BLaER1 treated with 17β-estradiol and CSF1 and Interleukin-3, amounts not matched to agents 10 nM and 100 nM (cell line): Measurements from ENCODE around the gene ELAPOR1.
A peak's percentile ranks its signal among the peaks of the same experiment; 100 is the strongest.

ENCODE experiments used
- H3K27ac ChIP-seq, 11 experiments: shearing (Covaris generic); formaldehyde crosslinking; 2 replicates each; pipeline ENCODE4 v1.8.1; 2022
- H3K27me3 ChIP-seq, 11 experiments: shearing (Covaris generic); formaldehyde crosslinking; 2 replicates each; pipeline ENCODE4 v1.8.1; 2022
- H3K36me3 ChIP-seq, 11 experiments: shearing (Covaris generic); formaldehyde crosslinking; 2 replicates each; pipeline ENCODE4 v1.8.1; 2022
- H3K4me1 ChIP-seq, 10 experiments: shearing (Covaris generic); formaldehyde crosslinking; 2 replicates each; pipeline ENCODE4 v1.8.1; 2022
- H3K4me2 ChIP-seq, 11 experiments: shearing (Covaris generic); formaldehyde crosslinking; 2 replicates each; pipeline ENCODE4 v1.8.1; 2022
- H3K4me3 ChIP-seq, 10 experiments: shearing (Covaris generic); formaldehyde crosslinking; 2 replicates each; pipeline ENCODE4 v1.8.1; 2022
- H3K9ac ChIP-seq, 11 experiments: shearing (Covaris generic); formaldehyde crosslinking; 2 replicates each; pipeline ENCODE4 v1.8.1; 2022
- H3K9me3 ChIP-seq, 11 experiments: shearing (Covaris generic); formaldehyde crosslinking; replicated peaks in 1 of 11; 2 replicates each; pipeline ENCODE4 v1.8.1; 2022
- H4K20me1 ChIP-seq, 11 experiments: shearing (Covaris generic); formaldehyde crosslinking; 2 replicates each; pipeline ENCODE4 v1.8.1; 2022
- Cebpa-rat ChIP-seq, 11 experiments: shearing (Covaris generic); IDR thresholded peaks; 2 replicates each; pipeline ENCODE4 v1.8.1; 2022

ELAPOR1 gene, protein sequence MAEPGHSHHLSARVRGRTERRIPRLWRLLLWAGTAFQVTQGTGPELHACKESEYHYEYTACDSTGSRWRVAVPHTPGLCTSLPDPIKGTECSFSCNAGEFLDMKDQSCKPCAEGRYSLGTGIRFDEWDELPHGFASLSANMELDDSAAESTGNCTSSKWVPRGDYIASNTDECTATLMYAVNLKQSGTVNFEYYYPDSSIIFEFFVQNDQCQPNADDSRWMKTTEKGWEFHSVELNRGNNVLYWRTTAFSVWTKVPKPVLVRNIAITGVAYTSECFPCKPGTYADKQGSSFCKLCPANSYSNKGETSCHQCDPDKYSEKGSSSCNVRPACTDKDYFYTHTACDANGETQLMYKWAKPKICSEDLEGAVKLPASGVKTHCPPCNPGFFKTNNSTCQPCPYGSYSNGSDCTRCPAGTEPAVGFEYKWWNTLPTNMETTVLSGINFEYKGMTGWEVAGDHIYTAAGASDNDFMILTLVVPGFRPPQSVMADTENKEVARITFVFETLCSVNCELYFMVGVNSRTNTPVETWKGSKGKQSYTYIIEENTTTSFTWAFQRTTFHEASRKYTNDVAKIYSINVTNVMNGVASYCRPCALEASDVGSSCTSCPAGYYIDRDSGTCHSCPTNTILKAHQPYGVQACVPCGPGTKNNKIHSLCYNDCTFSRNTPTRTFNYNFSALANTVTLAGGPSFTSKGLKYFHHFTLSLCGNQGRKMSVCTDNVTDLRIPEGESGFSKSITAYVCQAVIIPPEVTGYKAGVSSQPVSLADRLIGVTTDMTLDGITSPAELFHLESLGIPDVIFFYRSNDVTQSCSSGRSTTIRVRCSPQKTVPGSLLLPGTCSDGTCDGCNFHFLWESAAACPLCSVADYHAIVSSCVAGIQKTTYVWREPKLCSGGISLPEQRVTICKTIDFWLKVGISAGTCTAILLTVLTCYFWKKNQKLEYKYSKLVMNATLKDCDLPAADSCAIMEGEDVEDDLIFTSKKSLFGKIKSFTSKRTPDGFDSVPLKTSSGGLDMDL

DNA sequence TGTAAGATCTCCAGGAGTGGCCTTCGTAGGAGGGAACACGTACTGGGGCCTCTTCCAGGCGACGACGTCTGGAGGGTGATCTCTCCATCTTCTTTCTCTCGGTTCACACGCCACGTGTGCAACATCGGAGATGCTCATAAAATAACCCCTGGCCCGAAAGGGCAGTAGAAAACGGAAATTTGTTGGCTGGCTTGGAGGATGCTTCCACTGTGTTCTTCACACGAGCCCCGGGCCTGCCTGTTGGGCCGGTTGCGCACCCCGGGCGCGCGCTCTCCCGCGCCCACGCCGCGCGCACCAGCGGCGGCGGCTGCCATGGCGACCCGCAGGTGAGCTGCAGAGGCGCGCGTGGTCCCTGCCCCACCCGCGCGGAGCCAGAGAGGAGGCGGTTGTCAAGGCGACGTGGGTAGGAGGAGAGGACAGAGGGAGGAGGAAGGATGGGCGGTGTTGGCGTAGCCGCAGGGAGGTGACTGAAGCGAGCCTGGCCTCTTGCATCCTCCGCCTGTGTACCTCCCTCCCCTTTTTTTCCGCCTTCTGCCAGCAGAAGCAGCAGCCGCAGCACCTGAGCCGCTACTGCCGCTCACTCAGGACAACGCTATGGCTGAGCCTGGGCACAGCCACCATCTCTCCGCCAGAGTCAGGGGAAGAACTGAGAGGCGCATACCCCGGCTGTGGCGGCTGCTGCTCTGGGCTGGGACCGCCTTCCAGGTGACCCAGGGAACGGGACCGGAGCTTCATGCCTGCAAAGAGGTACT is at the start of gene ELAPOR1:
Gene ELAPOR1 (plus strand): TSS at position 526 of the 752 bp plus-strand sequence. CDS start 69 bp downstream, at position 595.
- no peak for TF ChIP-seq Cebpa-rat (IDR thresholded peaks at IDR 0.05)
- Histone ChIP-seq H3K9me3 (no peaks in the 10 kb centered on the region), H3K4me1 (peaks cover 27 to 32% (median 30%) of the 10 kb centered on the region in 10 experiments; a peak in 19 of 20 replicates), H3K27ac (no peak within 1 kb of the TSS), H3K9ac (peak within 1 kb of the TSS in 4 of 11 experiments; percentile 4 to 69 (median 34); a peak in 6 of 22 replicates), H4K20me1 (peaks cover 0 to 13% (median 0%) of the 10 kb centered on the region in 11 experiments; a peak in 9 of 22 replicates), H3K4me2 (peak within 1 kb of the TSS; percentile 64 to 90 (median 82)), H3K4me3 (peak within 1 kb of the TSS; percentile 40 to 67 (median 50)), H3K36me3 (no peaks in the 10 kb centered on the region), H3K27me3 (peaks cover 36 to 50% (median 42%) of the 10 kb centered on the region in 11 experiments)

DNA sequence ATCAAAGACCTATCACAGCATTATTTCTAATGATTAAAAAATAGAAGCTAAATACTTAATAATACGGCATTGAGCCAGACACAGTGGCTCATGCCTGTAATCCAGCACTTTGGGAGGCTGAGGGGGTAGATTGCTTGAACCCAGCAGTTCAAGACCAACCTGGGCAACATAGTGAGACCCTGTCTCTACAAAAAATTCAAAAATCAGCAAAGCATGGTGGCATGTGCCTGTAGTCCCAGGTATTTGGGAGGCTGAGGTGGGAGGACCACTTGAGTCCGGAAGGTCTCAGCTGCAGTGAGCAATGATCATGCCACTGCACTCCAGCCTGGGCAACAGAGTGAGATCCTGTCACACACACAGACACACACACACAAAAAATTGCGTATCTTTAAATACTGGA is 48.8 kb upstream of the ELAPOR1 start:
- Histone ChIP-seq H3K4me1 (peaks cover 0 to 3% (median 0%) of the 10 kb centered on the region in 10 experiments; a peak in 2 of 20 replicates), H3K27me3 (no peaks in the 10 kb centered on the region), H4K20me1 (peaks cover 0 to 53% (median 23%) of the 10 kb centered on the region in 11 experiments; a peak in 11 of 22 replicates), H3K36me3 (peaks cover 69 to 95% (median 81%) of the 10 kb centered on the region in 11 experiments), H3K4me3 (no peak overlapping the region), H3K9ac (no peak overlapping the region; a peak in 1 of 22 replicates), H3K4me2 (no peak overlapping the region), H3K9me3 (no peaks in the 10 kb centered on the region), H3K27ac (no peak overlapping the region)
- TF ChIP-seq Cebpa-rat (IDR thresholded peaks at IDR 0.05), result no peak

DNA sequence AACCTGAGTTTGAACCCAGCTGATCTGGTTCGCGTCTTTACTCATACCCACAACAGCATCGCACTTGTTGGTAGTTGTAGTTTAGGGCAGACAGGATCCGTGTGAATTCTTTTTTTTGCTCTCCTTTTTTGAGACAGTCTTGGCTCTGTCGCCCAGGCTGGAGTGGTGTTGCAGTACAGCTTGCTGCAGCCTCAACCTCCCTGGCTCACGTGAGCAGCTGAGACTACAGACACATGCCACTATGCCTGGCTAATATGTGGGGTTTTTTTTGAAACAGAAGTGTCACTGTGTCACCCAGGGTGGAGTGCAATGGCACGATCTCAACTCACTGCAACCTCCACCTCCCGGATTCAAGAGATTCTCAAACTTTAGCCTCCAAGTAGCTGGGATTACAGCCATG is 46.0 kb upstream of the ELAPOR1 start:
- H3K36me3 ChIP-seq, result peaks cover 83 to 99% (median 95%) of the 10 kb centered on the region in 11 experiments
- peaks cover 0 to 16% (median 7%) of the 10 kb centered on the region in 10 experiments; a peak in 11 of 20 replicates for H3K4me1 ChIP-seq
- no peak overlapping the region for H3K27ac ChIP-seq
- no peaks in the 10 kb centered on the region for H3K27me3 ChIP-seq
- peaks cover 0 to 80% (median 28%) of the 10 kb centered on the region in 11 experiments; a peak in 11 of 22 replicates for H4K20me1 ChIP-seq
- H3K9me3 ChIP-seq, result no peaks in the 10 kb centered on the region
- H3K9ac ChIP-seq, result no peak overlapping the region
- no peak overlapping the region for H3K4me3 ChIP-seq
- no peak for TF ChIP-seq Cebpa-rat (IDR thresholded peaks at IDR 0.05)
- H3K4me2 ChIP-seq, result no peak overlapping the region

DNA sequence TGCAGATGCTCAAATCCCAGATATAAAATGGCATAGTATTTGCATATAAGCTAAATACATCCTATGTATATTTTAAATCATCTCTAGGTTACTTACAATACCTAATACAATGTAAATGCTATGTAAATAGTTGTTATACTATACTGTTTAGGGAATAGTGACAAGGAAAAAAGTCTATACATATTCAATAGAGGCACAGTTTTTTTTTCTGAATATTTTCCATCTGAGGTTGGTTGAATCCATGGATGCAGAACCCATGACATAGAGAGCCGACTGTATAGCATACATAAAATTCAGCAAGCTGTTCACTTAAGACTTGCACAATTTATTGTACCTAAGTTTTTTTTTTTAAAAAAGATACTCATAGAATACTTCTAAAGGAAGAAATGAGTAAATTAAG is 44.6 kb upstream of the ELAPOR1 start:
- TF ChIP-seq Cebpa-rat (IDR thresholded peaks at IDR 0.05), result no peak
- H3K4me3 ChIP-seq, result no peak overlapping the region

DNA sequence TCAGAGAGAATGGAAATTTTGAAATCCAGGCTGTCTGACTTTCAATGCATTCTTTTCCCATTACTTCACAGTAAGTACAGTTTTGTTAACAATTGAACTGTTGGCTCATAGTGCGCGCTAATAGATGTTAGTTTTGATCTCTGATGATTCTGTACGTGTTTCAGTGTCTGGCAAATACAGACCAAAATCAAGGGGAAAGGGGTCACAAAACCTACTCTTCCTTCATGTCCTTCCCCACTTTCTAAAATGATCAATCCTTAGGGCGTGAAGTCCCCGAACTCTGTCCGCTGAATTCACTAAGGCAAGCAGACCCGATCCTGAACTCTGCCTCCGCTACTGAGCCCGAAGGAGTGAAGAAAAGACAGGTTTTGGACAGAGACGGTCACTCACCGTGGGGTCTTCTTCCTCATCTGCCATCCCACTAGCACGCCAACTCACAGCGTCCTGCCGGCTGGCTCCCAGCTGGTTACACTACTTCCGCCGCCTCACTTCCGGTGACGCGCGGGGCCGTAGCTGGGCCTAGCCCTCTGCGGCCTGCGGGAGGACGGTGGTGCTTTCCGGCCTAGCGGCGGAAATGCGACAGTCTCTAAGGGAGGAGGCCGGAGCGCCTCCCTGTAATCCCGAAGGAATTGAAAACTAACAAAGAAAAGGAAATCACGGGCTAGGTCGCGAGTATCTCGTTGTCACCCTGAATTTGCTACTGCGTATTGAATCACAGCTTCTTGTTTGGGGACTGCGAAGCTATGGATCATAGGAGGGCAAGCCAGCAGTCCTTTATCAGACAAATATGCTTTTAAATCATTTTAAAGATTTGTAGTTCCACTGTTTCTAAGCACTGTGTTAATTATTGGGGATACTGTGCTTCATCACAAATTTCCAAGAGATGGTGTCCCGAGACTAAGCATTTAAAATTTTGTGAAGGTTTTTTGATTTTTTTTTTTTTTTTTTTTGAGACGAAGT is 38.1 kb upstream of the ELAPOR1 start, which contains the start of gene TAF13:
Gene TAF13 (minus strand): TSS at position 473 of the 960 bp plus-strand sequence. CDS start 56 bp downstream, at position 417.
- H4K20me1 ChIP-seq, result peaks cover 0 to 30% (median 4%) of the 10 kb centered on the region in 11 experiments; a peak in 6 of 22 replicates
- peaks cover 0 to 8% (median 6%) of the 10 kb centered on the region in 11 experiments; a peak in 14 of 22 replicates for H3K9me3 ChIP-seq
- peaks cover 18 to 33% (median 28%) of the 10 kb centered on the region in 11 experiments; a peak in 21 of 22 replicates for H3K36me3 ChIP-seq
- peak within 1 kb of the TSS; percentile 76 to 94 (median 87) for H3K9ac ChIP-seq
- peaks cover 18 to 39% (median 28%) of the 10 kb centered on the region in 10 experiments for H3K4me1 ChIP-seq
- H3K27ac ChIP-seq, result peak within 1 kb of the TSS; percentile 88 to 97 (median 93)
- H3K4me3 ChIP-seq, result peak within 1 kb of the TSS; percentile 60 to 81 (median 76)
- H3K4me2 ChIP-seq, result peak within 1 kb of the TSS; percentile 72 to 97 (median 81)
- TF ChIP-seq Cebpa-rat (IDR thresholded peaks at IDR 0.05), result no peak
- H3K27me3 ChIP-seq, result no peaks in the 10 kb centered on the region

More for the DNA sequence above, 44.6 kb upstream of the ELAPOR1 start:
- Histone ChIP-seq H3K9me3 (peaks cover 0 to 8% (median 6%) of the 10 kb centered on the region in 11 experiments; a peak in 14 of 22 replicates), H3K36me3 (peaks cover 78 to 98% (median 92%) of the 10 kb centered on the region in 11 experiments), H3K4me1 (peaks cover 0 to 24% (median 10%) of the 10 kb centered on the region in 10 experiments; a peak in 13 of 20 replicates), H3K9ac (no peak overlapping the region), H3K27me3 (no peaks in the 10 kb centered on the region), H4K20me1 (peaks cover 0 to 89% (median 28%) of the 10 kb centered on the region in 11 experiments; a peak in 11 of 22 replicates), H3K27ac (no peak overlapping the region), H3K4me2 (no peak overlapping the region)

DNA sequence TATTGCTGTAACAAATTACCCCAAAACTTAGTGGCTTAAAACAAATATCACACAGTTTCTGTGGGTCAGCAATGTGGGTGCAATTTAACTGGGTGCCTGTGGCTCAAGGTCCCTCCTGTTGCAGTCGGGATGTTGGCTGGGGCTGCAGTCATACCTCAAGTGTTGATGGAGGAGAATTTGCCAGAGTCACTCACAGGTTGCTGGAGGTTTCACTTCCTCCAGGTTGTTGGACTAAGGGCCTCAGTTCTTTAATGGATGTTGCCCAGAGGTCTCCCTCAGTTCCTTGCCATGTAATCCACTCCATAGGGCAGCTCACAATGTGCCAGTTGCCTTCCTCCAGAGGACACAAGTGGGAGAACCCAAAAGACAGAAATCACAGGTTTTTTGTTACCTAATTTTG is 35.6 kb upstream of the ELAPOR1 start:
- TF ChIP-seq Cebpa-rat (IDR thresholded peaks at IDR 0.05), result no peak
- no peaks in the 10 kb centered on the region for H3K27me3 ChIP-seq
- no peak overlapping the region for H3K4me2 ChIP-seq
- no peak overlapping the region for H3K4me3 ChIP-seq
- H3K9me3 ChIP-seq, result peaks cover 0 to 7% (median 6%) of the 10 kb centered on the region in 11 experiments; a peak in 14 of 22 replicates
- peak overlapping the region in 1 of 11 experiments; percentile 24; a peak in 1 of 22 replicates for H3K9ac ChIP-seq
- peaks cover 15 to 27% (median 19%) of the 10 kb centered on the region in 10 experiments for H3K4me1 ChIP-seq
- H4K20me1 ChIP-seq, result peaks cover 0 to 6% (median 0%) of the 10 kb centered on the region in 11 experiments; a peak in 1 of 22 replicates
- H3K36me3 ChIP-seq, result peaks cover 6 to 12% (median 6%) of the 10 kb centered on the region in 11 experiments; a peak in 20 of 22 replicates
- H3K27ac ChIP-seq, result no peak overlapping the region

DNA sequence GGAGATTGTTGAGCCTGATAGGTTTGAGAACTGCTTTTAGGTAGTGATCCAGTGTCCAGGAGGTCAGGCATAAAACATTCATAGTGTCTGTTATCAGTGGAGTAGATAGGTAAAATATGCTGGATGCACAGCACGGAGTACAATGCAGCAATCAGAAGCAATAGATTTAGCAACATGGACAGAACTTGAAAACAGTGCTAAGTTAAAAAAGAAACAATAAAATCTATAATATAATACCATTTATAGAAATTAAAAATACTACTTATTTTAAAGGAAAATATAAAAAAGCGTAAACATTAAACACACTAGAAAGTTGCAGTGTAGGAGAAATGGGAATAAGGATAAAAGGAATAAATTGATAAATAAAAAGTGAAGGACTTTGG is 34.7 kb upstream of the ELAPOR1 start:
- TF ChIP-seq Cebpa-rat (IDR thresholded peaks at IDR 0.05), result no peak
- Histone ChIP-seq H3K4me1 (peaks cover 13 to 21% (median 18%) of the 10 kb centered on the region in 10 experiments), H3K9me3 (no peaks in the 10 kb centered on the region), H4K20me1 (no peaks in the 10 kb centered on the region), H3K27ac (no peak overlapping the region), H3K36me3 (peaks cover 0 to 5% (median 0%) of the 10 kb centered on the region in 11 experiments; a peak in 1 of 22 replicates), H3K27me3 (no peaks in the 10 kb centered on the region), H3K4me2 (no peak overlapping the region), H3K9ac (no peak overlapping the region), H3K4me3 (no peak overlapping the region)
